Mucosa of gallbladder (tissue), 1 donor: ENCODE results near the gene OBSCN. TPM values are rescaled to one million over a fixed set of nuclear protein-coding genes. Genes with fewer than 3 reads are reported as not detected.

ENCODE experiments used
- DNase-seq: peaks from one replicate; pipeline ENCODE4 v3.0.0-alpha.2; 2020; ENCODE audit warnings: low spot score
- total RNA-seq: library from RNA; stranded (reverse); gene quantifications from one replicate; pipeline ENCODE4 v1.2.1, GENCODE V29; 2021
- donor health status: DM: no; HTN: no; CAD: no.

The OBSCN gene
- total RNA-seq, 1 donor from 2014 or later = 25.8 TPM

DNA sequence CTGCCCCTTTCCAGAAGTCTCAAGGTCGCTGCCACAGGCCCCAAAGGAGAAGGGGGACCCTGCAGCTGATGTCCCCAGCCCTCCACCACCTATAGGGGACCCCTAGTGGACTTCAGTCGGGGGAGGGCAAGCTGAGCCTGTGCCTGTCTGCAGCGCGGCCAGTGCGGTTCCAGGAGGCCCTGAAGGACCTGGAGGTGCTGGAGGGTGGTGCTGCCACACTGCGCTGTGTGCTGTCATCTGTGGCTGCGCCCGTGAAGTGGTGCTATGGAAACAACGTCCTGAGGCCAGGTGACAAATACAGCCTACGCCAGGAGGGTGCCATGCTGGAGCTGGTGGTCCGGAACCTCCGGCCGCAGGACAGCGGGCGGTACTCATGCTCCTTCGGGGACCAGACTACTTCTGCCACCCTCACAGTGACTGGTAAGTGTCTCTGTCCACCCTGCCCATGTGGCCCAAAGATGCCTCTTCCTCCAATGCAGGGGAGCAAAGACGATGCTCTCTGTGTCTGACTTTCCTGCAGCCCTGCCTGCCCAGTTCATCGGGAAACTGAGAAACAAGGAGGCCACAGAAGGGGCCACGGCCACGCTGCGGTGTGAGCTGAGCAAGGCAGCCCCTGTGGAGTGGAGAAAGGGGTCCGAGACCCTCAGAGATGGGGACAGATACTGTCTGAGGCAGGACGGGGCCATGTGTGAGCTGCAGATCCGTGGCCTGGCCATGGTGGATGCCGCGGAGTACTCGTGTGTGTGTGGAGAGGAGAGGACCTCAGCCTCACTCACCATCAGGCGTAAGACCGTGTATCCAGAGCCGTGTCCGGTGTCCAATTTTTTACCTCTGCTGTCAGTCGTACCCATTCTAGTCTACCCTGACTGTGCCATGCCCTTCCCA, 79.9 kb downstream of the OBSCN start:
- DNase-seq = no peak

GRCh38 chr1:228288536-228289238, 80.8 kb downstream of the OBSCN start:
- DNase-seq = no peak

DNA sequence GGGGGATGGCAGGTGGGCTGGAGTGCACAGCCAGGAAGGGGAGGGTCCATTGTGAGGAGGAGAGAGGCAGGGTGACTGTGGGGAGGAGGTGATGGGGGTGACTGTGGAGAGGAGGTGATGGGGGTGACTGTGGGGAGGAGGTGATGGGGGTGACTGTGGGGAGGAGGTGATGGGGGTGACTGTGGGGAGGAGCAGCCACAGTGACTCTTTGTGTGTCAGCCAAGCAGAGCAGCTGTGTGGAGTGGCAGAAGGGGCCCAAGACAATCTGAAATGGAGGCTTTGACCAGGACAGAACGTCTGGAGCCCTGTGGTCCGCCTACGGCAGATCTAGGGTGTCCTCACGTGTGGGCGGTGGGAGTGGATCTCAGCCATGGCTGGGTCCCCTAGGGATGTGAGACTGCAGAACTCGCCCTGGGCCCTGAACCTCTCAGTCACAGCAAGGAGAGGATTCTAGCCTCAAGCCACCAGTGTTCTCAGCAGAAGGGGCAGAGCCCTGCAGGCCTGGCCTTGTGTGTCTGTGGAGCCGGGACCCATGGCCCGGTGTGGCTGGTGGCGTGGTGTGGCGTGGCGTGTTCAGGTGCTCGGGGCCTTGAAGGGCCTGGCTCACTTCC, 81.5 kb downstream of the OBSCN start:
- no peak for DNase-seq

- DNase-seq = no peak
These were observed 82.4 kb downstream of the OBSCN start for GRCh38 chr1:228289996-228290881.

- DNase-seq = no peak
These were observed 84.2 kb downstream of the OBSCN start for GRCh38 chr1:228291906-228292608.

- DNase-seq = no peak
These were observed 84.7 kb downstream of the OBSCN start for GRCh38 chr1:228292609-228292911.

DNA sequence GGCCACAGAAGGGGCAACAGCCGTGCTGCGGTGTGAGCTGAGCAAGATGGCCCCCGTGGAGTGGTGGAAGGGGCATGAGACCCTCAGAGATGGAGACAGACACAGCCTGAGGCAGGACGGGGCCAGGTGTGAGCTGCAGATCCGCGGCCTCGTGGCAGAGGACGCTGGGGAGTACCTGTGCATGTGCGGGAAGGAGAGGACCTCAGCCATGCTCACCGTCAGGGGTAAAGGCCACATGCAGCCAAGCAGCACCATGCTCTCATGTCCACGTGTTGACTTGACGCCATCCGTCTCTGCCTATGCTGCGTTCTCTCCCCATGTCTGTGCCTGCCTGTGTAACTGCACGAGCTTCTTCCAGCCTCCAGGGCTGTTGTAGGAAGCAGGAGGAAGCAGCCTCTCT, 85.5 kb downstream of the OBSCN start:
- DNase-seq = no peak

DNA sequence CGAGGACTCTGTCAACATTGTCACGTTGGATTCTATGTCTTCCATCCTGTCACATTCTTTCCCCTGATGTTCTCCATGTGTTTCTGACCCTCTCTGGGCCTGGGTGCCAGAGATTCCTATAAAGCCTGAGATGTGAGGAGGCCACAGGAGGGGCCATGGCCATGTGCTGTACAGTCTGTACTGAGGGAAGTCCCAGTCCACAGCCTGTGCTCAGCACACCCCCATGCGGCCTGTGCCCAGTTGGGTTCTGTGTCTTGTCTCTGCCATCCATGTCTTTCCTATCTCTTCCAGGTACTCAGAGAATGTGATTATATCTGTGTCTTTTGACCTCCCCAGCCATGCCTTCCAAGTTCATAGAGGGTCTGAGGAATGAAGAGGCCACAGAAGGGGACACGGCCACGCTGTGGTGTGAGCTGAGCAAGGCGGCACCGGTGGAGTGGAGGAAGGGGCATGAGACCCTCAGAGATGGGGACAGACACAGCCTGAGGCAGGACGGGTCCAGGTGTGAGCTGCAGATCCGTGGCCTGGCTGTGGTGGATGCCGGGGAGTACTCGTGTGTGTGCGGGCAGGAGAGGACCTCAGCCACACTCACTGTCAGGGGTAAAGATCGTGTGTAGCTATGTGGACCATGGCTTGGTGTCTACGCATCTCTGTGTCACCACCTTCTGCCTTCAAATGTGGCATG, 86.1 kb downstream of the OBSCN start:
- no peak for DNase-seq

DNA sequence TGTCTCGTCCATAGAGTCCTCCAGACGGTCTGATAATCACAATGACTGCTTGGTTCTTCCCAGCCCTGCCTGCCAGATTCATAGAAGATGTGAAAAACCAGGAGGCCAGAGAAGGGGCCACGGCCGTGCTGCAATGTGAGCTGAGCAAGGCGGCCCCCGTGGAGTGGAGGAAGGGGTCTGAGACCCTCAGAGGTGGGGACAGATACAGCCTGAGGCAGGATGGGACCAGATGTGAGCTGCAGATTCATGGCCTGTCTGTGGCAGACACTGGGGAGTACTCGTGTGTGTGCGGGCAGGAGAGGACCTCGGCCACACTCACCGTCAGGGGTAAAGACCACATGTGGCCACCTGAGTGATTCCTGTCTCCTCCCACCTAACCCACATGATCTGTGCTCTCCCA, 86.9 kb downstream of the OBSCN start:
- DNase-seq = no peak

DNA sequence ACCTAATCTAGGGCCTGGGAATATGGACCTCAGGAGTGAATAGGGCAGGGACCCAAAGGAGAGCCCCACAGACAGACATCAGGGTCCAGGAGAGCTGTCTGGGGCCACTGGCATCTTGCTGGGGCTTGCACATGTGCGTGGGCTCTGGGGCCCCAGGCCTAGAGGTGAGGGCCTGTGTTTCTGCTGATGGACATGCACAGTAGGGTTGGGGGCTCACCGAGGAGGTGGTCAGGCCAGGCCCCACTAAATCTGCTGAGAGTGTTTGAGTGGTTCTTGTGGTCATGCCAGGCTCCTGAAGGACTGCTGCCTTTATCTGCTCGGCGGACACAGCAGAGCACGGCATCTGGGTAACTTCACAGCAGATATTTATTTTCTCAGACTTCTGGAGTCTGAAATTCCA, 87.4 kb downstream of the OBSCN start:
- no peak for DNase-seq

DNA sequence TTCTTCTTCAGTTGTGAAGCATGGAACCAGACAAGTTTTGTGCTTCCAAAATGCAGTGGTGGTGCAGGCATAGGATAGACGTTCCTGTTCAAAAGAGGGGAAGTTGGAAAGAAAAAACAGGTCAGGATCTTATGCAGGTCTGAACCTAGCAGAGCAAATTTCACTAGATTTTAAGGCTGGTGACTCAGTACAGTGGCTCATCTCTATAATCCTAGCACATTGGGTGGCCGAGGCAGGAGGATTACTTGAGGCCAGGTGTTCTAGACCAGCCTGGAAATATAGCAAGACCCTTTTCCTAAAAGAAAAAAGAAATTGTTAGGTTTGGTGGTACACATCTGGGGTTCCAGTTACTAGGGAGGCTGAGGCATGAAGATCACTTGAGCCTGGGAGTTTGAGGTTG, 88.1 kb downstream of the OBSCN start:
- DNase-seq = no peak

DNA sequence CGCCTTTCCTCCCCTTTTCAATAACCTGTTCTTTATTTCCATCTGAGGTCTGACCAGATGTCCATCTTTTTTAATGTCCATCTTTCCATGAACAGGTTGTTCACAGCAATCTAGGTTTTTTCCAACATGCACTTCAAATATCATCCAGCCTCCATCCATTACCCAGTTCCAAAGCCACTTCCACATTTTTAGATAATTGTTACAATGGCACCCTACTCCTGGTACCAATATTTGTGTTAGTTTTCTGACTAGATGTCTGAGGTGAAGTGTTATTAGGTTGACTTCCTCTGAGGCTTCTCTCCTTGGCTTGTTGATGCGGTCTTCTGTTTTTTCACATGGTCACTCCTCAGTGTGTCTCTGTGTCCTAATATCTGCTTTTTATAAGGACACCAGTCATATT, 89.4 kb downstream of the OBSCN start:
- no peak for DNase-seq

DNA sequence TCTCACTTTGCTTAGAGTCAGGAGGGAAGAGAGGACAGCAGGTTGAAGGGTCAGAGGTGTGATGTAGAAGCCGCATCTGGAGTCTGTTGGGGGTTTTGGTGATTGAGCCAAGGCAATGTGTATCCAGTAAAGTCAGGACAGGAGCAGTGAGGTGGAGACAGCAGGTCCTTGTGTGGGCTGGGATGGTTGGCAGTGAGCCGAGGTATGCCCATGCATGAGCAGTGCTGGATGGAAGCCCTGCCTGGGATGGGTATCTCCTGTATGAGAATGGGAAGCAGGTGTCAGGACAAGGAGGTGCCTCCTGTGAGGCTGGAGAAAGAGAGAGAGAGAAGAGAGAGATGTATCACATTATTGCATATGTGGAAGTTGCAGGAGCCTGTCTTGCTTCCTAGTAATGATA, 90.0 kb downstream of the OBSCN start:
- no peak for DNase-seq

GRCh38 chr1:228298471-228298870, 90.6 kb downstream of the OBSCN start:
- DNase-seq = no peak

GRCh38 chr1:228299211-228299610, 91.4 kb downstream of the OBSCN start:
- no peak for DNase-seq

- DNase-seq = no peak
These were observed 92.1 kb downstream of the OBSCN start for GRCh38 chr1:228299901-228300300.

DNA sequence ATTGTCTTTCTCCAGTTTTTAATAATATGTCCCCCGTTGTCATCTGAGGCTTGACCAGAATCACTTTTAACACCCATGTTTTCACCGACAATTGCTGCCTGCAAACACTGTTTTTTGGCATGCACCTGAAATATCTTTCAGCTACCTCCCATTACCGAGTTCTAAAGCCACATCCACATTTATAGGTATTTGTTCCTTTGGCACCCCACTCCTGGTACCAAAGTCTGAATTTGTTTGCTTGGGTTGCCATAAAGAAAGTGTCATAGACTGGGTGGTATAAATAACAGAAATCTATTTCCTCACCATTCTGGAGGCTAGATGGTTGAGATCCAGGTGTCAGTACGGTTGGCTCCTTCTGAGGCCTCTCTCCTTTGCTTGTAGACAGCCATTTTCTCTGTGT, 94.2 kb downstream of the OBSCN start:
- no peak for DNase-seq

DNA sequence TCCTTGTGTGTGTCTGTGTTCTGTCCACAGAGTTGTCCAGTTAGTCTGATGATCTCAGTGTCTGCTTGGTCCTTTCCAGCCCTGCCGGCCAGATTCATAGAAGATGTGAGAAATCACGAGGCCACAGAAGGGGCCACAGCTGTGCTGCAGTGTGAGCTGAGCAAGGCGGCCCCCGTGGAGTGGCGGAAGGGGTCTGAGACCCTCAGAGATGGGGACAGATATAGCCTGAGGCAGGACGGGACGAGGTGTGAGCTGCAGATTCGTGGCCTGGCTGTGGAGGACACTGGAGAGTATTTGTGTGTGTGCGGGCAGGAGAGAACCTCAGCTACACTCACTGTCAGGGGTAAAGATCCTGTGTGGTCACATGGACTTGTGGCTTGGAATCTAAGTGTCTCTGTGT, 95.8 kb downstream of the OBSCN start:
- DNase-seq = no peak

GRCh38 chr1:228304225-228304624, 96.4 kb downstream of the OBSCN start:
- DNase-seq = no peak

DNA sequence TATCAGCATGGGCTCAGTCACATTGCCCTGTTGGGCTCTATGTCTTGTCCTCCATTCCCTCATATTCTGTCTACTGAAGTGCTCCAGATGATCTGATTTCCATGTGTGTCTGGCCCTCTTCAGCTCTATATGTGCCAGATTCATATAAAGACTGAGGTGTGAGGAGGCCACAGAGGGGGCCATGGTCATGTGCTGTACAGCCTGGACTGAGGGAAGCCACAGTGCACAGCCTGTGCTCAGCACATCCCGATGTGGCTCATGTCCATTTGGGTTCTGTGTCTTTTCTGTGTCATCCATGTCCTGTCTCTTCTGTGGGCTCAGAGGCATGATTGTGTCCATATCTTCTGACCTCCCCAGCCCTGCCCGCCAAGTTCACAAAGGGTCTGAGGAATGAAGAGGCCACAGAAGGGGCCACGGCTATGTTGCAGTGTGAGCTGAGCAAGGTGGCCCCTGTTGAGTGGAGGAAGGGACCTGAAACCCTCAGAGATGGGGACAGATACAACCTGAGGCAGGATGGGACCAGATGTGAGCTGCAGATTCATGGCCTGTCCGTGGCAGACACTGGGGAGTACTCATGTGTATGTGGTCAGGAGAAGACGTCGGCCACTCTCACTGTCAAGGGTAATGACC, 97.0 kb downstream of the OBSCN start:
- no peak for DNase-seq
